GM12891 (cell line): Measurements from ENCODE around the gene DUSP6.

Experiments used
- POLR2A ChIP-seq: IDR thresholded peaks from 2 replicates; pipeline ENCODE4 v1.6.1; 2011; ENCODE audit warnings: low read depth, low read length, control low read depth
- POLR2AphosphoS5 ChIP-seq: IDR thresholded peaks from 2 replicates; pipeline ENCODE4 v1.6.1; 2011; ENCODE audit warnings: low read depth, low read length, control low read depth
- POU2F2 ChIP-seq: IDR thresholded peaks from 2 replicates; pipeline ENCODE4 v1.6.1; 2011; ENCODE audit warnings: low read depth, mild to moderate bottlenecking, control low read depth, low read length, moderate library complexity
- SPI1 ChIP-seq: IDR thresholded peaks from 2 replicates; pipeline ENCODE4 v1.6.1; 2011; ENCODE audit warnings: low read depth, low read length, control low read depth
- TAF1 ChIP-seq: IDR thresholded peaks from 2 replicates; pipeline ENCODE4 v1.6.1; 2011; ENCODE audit warnings: low read depth, low read length, control low read depth

DNA sequence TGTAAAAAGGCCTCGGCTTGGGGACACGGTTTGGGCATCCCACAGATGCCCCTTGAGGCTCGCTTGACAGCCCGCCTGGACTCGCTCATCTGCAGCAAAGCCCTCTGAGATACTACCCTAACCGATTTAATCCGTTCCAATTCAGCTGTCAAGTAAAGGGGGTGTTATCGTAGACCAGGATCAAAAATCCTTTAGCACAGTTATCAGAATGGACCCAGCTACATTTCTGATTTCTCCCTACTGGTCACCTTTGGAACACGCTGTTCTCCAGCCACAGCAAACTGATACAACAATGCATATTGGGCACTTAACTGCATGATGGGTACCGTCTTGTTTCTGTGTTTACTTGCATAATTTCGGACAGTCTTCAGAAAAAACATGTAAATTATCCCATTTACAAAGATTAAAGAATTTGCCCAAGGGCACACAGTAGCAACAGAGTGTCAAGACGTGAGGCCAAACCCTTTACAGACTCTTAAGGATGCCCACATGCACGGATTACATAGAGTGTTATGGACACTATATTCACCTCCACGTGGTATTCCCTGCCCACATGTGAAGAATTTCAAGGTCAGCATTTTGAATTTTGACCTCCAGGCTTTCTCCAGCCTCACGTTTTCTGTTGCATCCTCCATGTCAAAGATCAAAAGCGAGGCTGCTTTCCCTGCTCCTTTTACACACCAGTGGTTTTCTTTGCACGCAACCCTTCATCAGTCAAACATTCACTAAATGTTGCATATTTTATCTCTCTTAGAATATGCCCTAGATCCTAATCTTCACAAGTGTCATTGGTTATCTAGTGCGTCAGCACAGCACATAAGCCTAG, 3.2 kb upstream of the DUSP6 start:
- TF ChIP-seq TAF1 (no peak), POLR2AphosphoS5 (no peak), POLR2A (no peak), SPI1 (no peak), POU2F2 (no peak)
